Ramos (cell line): ENCODE measurements around the gene PDE9A.

Source experiments
- in situ Hi-C: fragments of 300-500 bp; cut with MboI; formaldehyde crosslinking; loops from one replicate; pipeline ENCODE4 v1.14.3; 2022; ENCODE audit warnings: low sequenced_read_pairs; ENCODE audit not compliant: unreplicated experiment

The PDE9A gene

GRCh38 chr21:42731264-42732032, 78.0 kb downstream of the PDE9A start:
- in situ Hi-C loops = loop anchor here (25.0 kb wide), 1 partner anchor 344 kb away; the partner anchor contains the start of gene TMPRSS3

GRCh38 chr21:42732033-42732410, 78.6 kb downstream of the PDE9A start:
- in situ Hi-C loops = loop anchor here (25.0 kb wide), 1 partner anchor 345 kb away; the partner anchor contains the start of gene TMPRSS3

- in situ Hi-C loops = loop anchor here (25.0 kb wide), 1 partner anchor 346 kb away; the partner anchor contains the start of gene TMPRSS3
Observed at GRCh38 chr21:42733037-42733627, 79.7 kb downstream of the PDE9A start.

- in situ Hi-C loops = loop anchor here (25.0 kb wide), 1 partner anchor 347 kb away; the partner anchor contains the start of gene TMPRSS3
Observed at GRCh38 chr21:42733874-42734273, 80.5 kb downstream of the PDE9A start.

- in situ Hi-C loops = loop anchor here (25.0 kb wide), 1 partner anchor 347 kb away; the partner anchor contains the start of gene TMPRSS3
Observed at GRCh38 chr21:42734323-42734971, 81.0 kb downstream of the PDE9A start.

GRCh38 chr21:42735061-42735460, 81.6 kb downstream of the PDE9A start:
- in situ Hi-C loops = loop anchor here (25.0 kb wide), 1 partner anchor 348 kb away; the partner anchor contains the start of gene TMPRSS3

GRCh38 chr21:42735944-42736343, 82.5 kb downstream of the PDE9A start:
- in situ Hi-C loops = loop anchor here (25.0 kb wide), 1 partner anchor 349 kb away; the partner anchor contains the start of gene TMPRSS3

GRCh38 chr21:42736646-42737350, 83.4 kb downstream of the PDE9A start:
- in situ Hi-C loops = loop anchor here (25.0 kb wide), 1 partner anchor 349 kb away; the partner anchor contains the start of gene TMPRSS3

GRCh38 chr21:42737951-42738590, 84.7 kb downstream of the PDE9A start:
- in situ Hi-C loops = loop anchor here (25.0 kb wide), 1 partner anchor 351 kb away; the partner anchor contains the start of gene TMPRSS3

GRCh38 chr21:42739061-42739931, 85.9 kb downstream of the PDE9A start:
- in situ Hi-C loops = loop anchor here (25.0 kb wide), 1 partner anchor 352 kb away; the partner anchor contains the start of gene TMPRSS3

- in situ Hi-C loops = loop anchor here (25.0 kb wide), 1 partner anchor 353 kb away; the partner anchor contains the start of gene TMPRSS3
Observed at GRCh38 chr21:42740405-42740909, 87.0 kb downstream of the PDE9A start.

GRCh38 chr21:42741066-42741465, 87.6 kb downstream of the PDE9A start:
- in situ Hi-C loops = loop anchor here (25.0 kb wide), 1 partner anchor 354 kb away; the partner anchor contains the start of gene TMPRSS3

GRCh38 chr21:42744520-42745445, 91.4 kb downstream of the PDE9A start:
- in situ Hi-C loops = loop anchor here (25.0 kb wide), 1 partner anchor 357 kb away; the partner anchor contains the start of gene TMPRSS3

GRCh38 chr21:42745511-42746239, 92.3 kb downstream of the PDE9A start:
- in situ Hi-C loops = loop anchor here (25.0 kb wide), 1 partner anchor 358 kb away; the partner anchor contains the start of gene TMPRSS3

GRCh38 chr21:42746240-42746592, 92.8 kb downstream of the PDE9A start:
- in situ Hi-C loops = loop anchor here (25.0 kb wide), 1 partner anchor 359 kb away; the partner anchor contains the start of gene TMPRSS3
